SK-N-SH treated with all-trans-retinoic acid at 6 μM for 48 hours (cell line): Measurements from ENCODE around the gene CSRNP2.

Experiments used
- CSDC2 ChIP-seq: fragments of 250-450 bp; sonication (Bioruptor Pico); IDR thresholded peaks from 2 replicates; pipeline ENCODE4 v1.5.0; 2020; ENCODE audit warnings: mild to moderate bottlenecking, moderate library complexity
- OSR1 ChIP-seq: fragments of 250-450 bp; sonication (Bioruptor Pico); IDR thresholded peaks from 2 replicates; pipeline ENCODE4 v1.8.0; 2022; ENCODE audit warnings: moderate library complexity, mild to moderate bottlenecking, inconsistent platforms
- ZFP3 ChIP-seq: fragments of 250-450 bp; sonication (Bioruptor Pico); IDR thresholded peaks from 2 replicates; pipeline ENCODE4 v1.5.0; 2020; ENCODE audit warnings: mild to moderate bottlenecking, moderate library complexity
- ZFP30 ChIP-seq: fragments of 450-650 bp; formaldehyde crosslinking; IDR thresholded peaks from 2 replicates; pipeline ENCODE4 v1.5.0; 2022; ENCODE audit warnings: mild to moderate bottlenecking, moderate library complexity
- ZNF565 ChIP-seq: fragments of 450-650 bp; formaldehyde crosslinking; conservative IDR thresholded peaks from 2 replicates; pipeline ENCODE4 v1.5.0; 2020; ENCODE audit warnings: low read depth, mild to moderate bottlenecking, moderate library complexity
- ZNF70 ChIP-seq: fragments of 450-650 bp; formaldehyde crosslinking; IDR thresholded peaks from 2 replicates; pipeline ENCODE4 v1.5.0; 2020; ENCODE audit warnings: mild to moderate bottlenecking, moderate library complexity
- TF ChIP-seq, protein P1 (sequence below): fragments of 250-450 bp; sonication (Bioruptor Pico); IDR thresholded peaks from 2 replicates; pipeline ENCODE4 v1.8.0; 2020; ENCODE audit warnings: mild to moderate bottlenecking, moderate library complexity, borderline replicate concordance

DNA sequence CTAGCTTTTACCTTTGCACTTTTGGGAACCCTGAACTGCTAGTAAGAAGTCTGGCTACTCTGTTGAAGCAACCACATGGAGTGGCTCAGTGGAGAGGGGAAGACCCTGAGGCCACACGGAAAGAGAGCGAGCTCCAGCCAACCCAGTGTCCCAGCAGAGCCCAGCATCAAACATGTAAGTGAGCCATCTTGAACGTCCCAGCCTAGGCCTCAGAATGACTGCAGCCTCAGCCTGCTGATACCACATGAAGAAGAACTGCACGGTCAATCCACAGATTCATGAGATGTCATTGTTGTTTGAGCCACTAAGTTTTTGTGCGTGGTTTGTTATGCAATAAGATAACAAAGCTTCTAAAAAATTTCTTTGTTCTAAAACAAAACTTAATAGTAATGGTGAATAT lies 49.3 kb upstream of the CSRNP2 start:
- TF ChIP-seq, protein P1, sequence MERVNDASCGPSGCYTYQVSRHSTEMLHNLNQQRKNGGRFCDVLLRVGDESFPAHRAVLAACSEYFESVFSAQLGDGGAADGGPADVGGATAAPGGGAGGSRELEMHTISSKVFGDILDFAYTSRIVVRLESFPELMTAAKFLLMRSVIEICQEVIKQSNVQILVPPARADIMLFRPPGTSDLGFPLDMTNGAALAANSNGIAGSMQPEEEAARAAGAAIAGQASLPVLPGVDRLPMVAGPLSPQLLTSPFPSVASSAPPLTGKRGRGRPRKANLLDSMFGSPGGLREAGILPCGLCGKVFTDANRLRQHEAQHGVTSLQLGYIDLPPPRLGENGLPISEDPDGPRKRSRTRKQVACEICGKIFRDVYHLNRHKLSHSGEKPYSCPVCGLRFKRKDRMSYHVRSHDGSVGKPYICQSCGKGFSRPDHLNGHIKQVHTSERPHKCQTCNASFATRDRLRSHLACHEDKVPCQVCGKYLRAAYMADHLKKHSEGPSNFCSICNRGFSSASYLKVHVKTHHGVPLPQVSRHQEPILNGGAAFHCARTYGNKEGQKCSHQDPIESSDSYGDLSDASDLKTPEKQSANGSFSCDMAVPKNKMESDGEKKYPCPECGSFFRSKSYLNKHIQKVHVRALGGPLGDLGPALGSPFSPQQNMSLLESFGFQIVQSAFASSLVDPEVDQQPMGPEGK (CRISPR knock-in tag), result no peak
- TF ChIP-seq ZNF565 (CRISPR knock-in tag) (no peak), ZNF70 (no peak), ZFP30 (CRISPR knock-in tag) (no peak), ZFP3 (CRISPR knock-in tag) (no peak), OSR1 (no peak), CSDC2 (CRISPR knock-in tag) (no peak)
